Activated CD8-positive, alpha-beta memory T cell treated with anti-CD3 and anti-CD28 coated beads, Interleukin-2, amount 50 U/mL, for 24 hours (primary cell): Measurements from ENCODE around the gene CASD1.

Experiments
- DNase-seq: peaks from one replicate; pipeline ENCODE4 v3.0.0-alpha.2; 2020; ENCODE audit errors: extremely low read depth

CASD1 gene

GRCh38 chr7:94512735-94513564, 3.3 kb downstream of the CASD1 start:
- DNase-seq: no peak

DNA sequence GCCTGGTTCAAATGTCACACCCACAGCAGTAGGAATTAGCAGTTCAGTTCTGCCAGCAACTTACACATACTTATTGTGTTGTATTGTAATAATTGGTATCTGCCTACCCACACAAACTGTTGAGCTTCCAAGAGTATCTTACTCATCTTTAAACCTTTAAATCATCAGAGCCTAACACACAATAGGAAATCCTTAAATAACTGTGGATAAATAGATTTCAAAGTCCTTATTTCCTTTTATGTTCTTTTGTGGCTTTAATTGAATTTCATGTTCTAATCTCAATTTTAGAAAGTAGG, 3.9 kb downstream of the CASD1 start:
- no peak for DNase-seq

DNA sequence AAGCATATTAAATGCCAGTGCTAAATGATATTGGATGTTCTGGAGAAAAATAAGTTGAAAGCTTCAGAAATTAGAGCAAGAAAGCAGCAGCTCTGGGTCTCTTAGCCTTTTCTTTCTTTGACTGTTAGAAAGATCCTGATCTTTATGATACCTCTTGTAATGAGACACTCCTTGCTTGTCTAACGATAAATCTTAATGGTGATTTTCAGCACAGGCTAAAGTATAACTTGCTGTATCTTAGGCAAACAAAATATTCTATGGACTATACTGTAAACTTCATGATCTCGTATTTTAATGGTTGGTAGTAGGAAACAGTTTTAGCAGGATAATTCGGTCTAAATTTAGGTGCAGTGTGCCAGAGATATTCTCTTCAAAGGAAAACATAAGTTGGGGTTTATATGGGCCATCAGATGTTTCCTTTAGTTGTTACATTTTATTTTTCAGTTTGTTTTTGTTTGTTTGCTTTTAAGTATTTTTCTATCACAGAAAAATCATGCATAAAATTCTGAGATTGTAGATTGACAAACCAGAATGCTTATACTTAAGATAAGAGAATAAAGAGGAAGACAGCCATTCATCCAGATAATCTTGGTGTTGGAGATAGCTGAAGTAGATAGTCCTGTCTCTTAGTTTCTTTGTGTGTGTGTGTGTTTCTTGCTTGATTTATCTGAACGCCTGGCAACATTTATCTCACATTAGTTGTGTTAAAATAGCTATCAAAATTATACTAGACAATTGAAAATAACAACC, 4.7 kb downstream of the CASD1 start:
- no peak for DNase-seq

GRCh38 chr7:94514917-94515316, 5.3 kb downstream of the CASD1 start:
- no peak for DNase-seq

GRCh38 chr7:94525923-94526322, 16.3 kb downstream of the CASD1 start:
- DNase-seq: no peak

DNA sequence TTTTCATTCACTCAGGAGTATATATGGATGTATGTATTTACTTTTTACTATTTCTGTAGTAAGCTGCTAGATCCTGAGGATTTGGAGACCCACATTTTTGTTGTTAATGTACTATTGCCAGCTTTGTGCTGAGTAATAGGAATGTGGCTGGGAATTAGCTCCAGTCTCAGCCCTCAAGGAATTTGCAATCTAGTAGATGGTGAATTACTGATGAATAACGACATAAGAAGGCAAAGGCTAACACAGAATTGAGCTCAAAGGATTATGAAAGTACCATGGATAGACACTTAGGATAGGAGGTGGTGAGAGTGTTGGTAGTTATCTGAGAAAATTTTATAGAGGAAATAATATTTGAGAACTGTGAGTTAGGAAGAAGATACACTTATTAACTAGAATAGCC, 19.9 kb downstream of the CASD1 start:
- no peak for DNase-seq

- DNase-seq: no peak
These were observed 20.5 kb downstream of the CASD1 start for GRCh38 chr7:94530109-94530508.

GRCh38 chr7:94532676-94533075, 23.1 kb downstream of the CASD1 start:
- DNase-seq: no peak

DNA sequence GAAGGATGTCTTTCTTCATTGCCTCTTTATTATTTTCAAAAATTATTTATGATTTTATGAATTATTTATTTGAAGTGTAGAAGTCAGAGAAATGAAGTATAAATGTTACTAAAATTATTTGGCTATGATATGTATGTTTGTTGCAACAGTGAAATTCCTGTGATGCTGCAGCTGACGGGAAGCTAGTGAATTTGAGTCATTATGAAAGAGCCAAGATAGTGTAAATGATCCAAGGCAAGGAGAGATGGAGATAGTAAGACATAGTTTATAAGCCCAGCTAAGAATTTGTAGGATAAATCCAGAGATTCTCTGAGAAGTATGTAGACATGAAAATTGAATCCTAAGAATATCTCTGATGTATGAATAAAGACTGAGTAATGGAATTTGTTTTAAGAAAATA, 30.8 kb downstream of the CASD1 start:
- DNase-seq: no peak

GRCh38 chr7:94547126-94547525, 37.5 kb downstream of the CASD1 start:
- no peak for DNase-seq

DNA sequence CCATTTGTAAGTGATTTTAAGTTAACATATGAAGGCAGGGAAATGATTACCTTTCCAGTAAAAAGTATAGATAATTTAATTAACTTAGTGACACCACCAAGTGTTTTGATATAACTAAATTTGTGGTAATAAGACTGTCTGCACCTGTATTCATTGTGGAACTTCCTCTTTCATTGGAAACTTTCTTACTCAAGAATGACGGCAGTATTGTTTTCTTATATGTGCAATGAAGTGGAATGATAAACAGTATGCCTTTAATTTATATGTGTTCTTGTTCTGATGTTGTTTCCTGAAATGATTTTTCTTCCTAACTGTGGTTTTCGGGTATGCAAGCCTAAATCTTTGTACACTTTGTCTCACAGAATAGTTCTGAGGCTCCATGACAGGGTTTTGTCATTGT, 46.4 kb downstream of the CASD1 start:
- no peak for DNase-seq

DNA sequence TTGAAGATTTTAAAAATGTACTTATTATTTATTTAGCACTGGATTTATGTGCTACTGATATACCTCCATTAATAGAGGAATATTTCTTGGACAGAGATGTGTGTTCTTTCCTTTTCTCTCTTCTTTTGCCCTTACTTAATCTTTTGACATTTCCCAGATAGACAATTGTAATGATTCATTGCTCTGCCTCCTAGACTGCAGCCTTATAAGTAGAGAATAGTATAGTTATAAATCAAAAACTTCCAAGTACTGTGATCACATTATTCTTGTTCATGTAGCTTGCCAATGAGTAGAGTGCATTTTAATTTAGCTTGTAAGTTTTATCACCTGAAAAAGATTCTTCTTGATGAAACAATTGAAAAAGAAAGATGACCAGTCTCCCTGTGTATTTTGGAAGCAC, 47.6 kb downstream of the CASD1 start:
- no peak for DNase-seq

- no peak for DNase-seq
These were observed 50.4 kb downstream of the CASD1 start for GRCh38 chr7:94559972-94560371.

GRCh38 chr7:94561841-94562514, 52.4 kb downstream of the CASD1 start:
- DNase-seq: no peak

DNA sequence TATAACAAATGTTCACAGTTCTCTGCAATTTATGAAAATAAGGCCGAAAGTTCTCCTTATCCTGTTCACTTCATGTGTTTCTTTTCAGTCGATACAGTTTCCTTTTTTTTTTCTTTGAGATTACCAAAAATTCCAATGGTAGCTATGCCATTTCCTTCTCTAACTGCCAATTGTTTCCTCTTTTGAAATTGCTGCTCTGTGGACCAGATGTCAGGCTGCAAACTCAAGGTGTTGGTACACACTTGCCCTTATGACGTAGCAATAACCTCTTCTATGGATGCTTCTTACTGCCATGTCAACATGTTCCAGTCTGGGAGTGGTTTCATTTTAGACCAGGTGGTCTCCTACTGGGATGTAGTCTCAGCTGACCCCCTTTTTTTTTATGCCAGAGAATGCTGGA, 52.9 kb downstream of the CASD1 start:
- no peak for DNase-seq

DNA sequence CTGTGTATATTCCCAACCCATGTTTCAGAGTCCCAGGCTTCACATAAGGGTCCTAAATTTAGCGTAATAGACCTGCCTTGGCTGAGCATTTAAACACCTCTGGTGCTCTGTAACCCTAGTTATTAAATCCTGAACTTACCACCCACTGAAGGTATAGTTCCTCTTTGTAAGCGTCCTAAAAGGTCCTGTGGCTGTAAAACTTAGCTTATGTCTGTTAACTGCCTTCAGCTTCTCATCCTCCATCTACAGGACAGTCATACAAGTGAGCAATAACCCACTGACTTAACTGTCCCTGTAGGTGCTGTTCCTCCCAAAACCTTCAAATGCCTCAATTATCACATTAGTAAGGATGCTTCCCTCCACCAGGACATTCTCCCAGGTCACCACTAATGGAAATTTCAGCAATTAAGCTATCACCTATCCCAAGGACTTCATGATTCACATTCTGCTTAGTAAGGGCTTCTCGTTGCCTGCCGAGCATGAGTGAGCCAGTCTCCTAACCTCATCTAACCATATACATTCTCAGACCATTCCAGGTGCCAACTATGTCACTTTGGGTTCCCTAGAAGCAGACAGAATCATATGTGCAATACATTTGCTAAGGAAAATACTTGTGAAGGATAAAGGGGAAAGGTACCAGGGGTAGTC, 55.8 kb downstream of the CASD1 start:
- no peak for DNase-seq

- DNase-seq: no peak
These were observed 57.8 kb downstream of the CASD1 start for GRCh38 chr7:94567396-94567795.

DNA sequence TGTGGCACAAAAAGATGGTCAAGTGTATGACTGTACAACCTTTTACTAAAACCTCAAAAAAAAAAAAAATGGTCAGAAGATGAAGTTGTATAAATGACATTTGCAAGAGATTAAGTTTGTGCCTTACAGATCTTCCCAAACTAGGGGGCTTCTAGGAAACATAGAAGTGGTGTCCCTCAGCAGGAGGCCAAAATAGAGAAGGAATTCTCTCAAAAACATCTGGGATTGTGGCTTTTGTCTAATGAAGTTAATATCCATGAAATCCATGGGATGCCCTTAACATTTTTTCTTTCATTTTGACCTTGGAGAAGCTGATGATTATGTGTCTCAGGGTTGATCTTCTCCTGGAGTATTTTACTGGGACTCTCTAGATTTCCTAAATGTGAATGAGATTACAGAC, 62.2 kb downstream of the CASD1 start:
- DNase-seq: no peak

- DNase-seq: no peak
These were observed 66.0 kb downstream of the CASD1 start for GRCh38 chr7:94575646-94576045.

- no peak for DNase-seq
These were observed 66.7 kb downstream of the CASD1 start for GRCh38 chr7:94576316-94576715.

- DNase-seq: no peak
These were observed 67.7 kb downstream of the CASD1 start for GRCh38 chr7:94577357-94577756.

DNA sequence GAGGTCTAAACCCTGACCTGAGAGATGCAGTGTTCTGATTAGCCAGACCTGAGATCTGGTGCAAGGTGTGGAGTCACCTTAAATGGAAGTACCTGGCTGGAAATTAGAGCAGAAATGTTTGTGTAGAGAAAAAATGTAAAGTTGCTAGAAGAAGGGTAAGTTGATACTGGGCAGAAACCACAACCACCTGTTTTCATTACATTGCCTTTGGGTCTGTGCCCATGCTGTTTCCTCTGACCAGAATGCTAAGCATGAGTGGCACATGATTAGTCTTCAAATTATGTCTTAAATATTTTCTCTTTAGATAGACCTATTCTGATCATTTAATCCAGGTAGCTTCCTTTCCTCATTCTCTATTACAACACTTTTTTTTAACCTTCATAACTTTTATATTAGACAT, 69.0 kb downstream of the CASD1 start:
- DNase-seq: no peak
